ENCODE measurements around the gene HIRIP3. TPM values are rescaled to one million over a fixed set of nuclear protein-coding genes. Genes with fewer than 3 reads are reported as not detected.

HIRIP3 gene
- total RNA-seq, 1 experiment from 2014 or later: 18.9 TPM

- peak overlapping the region; percentile 94 for H3K4me3 Mint-ChIP-seq
- TF ChIP-seq ZBTB21 (CRISPR knock-in tag; IDR thresholded peaks at IDR 0.05; ENCODE audit: borderline replicate concordance) (no peak), ETV6 (CRISPR knock-in tag; IDR thresholded peaks at IDR 0.05) (peak; percentile 8; the same call in 1 of the 2 replicates), EMX1 (CRISPR knock-in tag; IDR thresholded peaks at IDR 0.05) (0 out of 2 replicates have a peak, but pooled peaks have one; percentile 17)
- ATAC-seq: peak; percentile 71
- H3K4me1 Mint-ChIP-seq: peaks cover 15% of the 10 kb centered on the region
- peak; percentile 84 for DNase-seq (ENCODE audit: low spot score)
- CTCF ChIA-PET: interaction anchor here (0.7 to 1.2 kb wide), 6 partner anchors 21 to 179 kb away, joined by 3 to 4 read pairs (median 3); partner anchors contain the start of genes CDIPT, PAGR1, TAOK2 and TBX6
- POLR2A ChIA-PET: interaction anchor here (0.8 to 1.4 kb wide), 7 partner anchors 16 to 132 kb away, joined by 3 to 5 read pairs (median 3); partner anchors contain the start of genes ALDOA, ASPHD1, CDIPT and DOC2A
- H3K27me3 Mint-ChIP-seq (ENCODE audit: low read depth): no peaks in the 10 kb centered on the region
- peaks cover 17% of the 10 kb centered on the region for H3K36me3 Mint-ChIP-seq
- H3K27ac Mint-ChIP-seq: 0 out of 2 replicates have a peak overlapping the region, but pooled peaks have one; percentile 23
- no peaks in the 10 kb centered on the region for H3K9me3 Mint-ChIP-seq
Observed at GRCh38 chr16:29994600-29995323, 655 bp downstream of the HIRIP3 start.

DNA sequence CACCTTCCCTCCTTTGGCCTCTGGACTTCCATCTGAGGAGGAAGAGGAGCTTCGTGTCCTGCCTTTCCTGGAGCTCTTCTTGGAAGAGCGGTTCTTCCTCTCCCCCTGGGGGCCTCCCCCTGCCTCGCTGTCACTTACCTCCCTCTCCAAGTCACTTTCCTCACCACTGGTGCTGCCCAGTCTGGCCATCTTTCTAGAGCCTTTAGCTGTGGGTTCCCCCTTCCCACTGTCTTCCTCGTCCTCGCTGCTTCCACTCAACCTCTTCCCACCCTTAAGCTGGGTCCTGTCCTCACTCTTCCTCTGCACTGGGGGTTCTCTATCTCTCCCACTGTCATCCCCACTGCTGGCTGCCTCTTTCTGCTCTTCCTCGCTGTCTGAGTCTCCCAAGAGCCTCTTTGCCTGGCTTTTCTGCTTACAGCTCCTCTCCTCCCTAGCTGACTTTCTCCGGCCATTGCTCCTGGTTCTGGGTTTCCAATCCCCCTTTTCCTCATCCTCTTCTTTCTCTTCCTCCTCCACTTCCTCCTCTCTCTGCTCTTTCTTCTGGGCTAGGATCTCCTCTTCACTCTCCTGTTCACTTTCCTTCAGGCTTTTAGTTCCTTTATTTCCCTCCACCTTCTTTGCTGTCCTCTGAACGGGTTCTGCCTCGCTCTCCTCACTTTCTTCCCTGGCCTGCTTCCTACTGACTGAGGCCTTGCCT, 1.4 kb downstream of the HIRIP3 start:
- CTCF ChIA-PET: interaction anchor here (0.6 to 1.2 kb wide), 3 partner anchors 27 to 980 kb away, joined by 4 to 5 read pairs (median 4); partner anchors contain the start of gene TBX6
- peaks cover 11% of the 10 kb centered on the region for H3K4me1 Mint-ChIP-seq

DNA sequence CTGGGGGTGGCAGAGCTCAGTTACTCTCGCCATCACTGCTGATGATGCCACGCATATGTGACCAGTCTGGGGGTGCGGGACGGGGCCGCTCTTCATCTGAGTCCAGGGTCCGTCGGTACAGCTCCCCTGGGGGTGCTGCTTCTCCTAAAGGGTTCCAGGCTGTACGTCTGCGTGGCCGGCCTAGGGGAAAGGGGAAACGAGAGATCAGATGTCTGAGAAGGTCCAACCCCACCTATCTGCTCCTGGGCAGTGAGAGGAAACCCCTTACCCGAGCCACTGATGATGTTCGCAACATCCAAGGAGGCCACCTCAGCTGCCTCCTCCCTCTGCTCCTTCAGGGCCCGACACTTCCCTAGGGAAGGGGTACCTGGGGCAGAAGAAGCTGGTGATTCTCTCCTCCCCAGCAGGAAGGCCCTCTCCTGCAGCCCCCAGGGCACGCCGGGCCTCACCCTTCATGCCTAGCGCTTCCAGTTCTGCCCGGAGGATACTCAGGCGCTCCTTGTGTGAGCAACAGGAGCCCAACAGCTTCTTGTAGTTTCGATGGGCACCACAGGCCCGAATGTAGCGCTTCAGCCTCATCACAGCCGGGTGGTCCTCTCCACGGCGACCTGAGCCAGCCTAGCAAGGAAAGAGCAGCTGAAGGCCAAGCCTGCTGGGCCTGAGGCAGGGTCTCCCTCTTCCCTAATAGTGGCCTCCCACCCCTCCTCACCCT, 2.1 kb downstream of the HIRIP3 start:
- H3K4me3 Mint-ChIP-seq: no peak overlapping the region
- no peak for DNase-seq (ENCODE audit: low spot score)
- TF ChIP-seq, protein P1, sequence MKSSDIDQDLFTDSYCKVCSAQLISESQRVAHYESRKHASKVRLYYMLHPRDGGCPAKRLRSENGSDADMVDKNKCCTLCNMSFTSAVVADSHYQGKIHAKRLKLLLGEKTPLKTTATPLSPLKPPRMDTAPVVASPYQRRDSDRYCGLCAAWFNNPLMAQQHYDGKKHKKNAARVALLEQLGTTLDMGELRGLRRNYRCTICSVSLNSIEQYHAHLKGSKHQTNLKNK (CRISPR knock-in tag; IDR thresholded peaks at IDR 0.05): no peak
- TF ChIP-seq, protein P2, sequence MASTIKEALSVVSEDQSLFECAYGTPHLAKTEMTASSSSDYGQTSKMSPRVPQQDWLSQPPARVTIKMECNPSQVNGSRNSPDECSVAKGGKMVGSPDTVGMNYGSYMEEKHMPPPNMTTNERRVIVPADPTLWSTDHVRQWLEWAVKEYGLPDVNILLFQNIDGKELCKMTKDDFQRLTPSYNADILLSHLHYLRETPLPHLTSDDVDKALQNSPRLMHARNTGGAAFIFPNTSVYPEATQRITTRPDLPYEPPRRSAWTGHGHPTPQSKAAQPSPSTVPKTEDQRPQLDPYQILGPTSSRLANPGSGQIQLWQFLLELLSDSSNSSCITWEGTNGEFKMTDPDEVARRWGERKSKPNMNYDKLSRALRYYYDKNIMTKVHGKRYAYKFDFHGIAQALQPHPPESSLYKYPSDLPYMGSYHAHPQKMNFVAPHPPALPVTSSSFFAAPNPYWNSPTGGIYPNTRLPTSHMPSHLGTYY (CRISPR knock-in tag; IDR thresholded peaks at IDR 0.05): no peak
- TF ChIP-seq, protein P3, sequence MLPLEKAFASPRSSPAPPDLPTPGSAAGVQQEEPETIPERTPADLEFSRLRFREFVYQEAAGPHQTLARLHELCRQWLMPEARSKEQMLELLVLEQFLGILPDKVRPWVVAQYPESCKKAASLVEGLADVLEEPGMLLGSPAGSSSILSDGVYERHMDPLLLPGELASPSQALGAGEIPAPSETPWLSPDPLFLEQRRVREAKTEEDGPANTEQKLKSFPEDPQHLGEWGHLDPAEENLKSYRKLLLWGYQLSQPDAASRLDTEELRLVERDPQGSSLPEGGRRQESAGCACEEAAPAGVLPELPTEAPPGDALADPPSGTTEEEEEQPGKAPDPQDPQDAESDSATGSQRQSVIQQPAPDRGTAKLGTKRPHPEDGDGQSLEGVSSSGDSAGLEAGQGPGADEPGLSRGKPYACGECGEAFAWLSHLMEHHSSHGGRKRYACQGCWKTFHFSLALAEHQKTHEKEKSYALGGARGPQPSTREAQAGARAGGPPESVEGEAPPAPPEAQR (CRISPR knock-in tag; IDR thresholded peaks at IDR 0.05): no peak
- no peak for TF ChIP-seq ZNF219 (CRISPR knock-in tag; IDR thresholded peaks at IDR 0.05; ENCODE audit: borderline replicate concordance)
- TF ChIP-seq, protein P4, sequence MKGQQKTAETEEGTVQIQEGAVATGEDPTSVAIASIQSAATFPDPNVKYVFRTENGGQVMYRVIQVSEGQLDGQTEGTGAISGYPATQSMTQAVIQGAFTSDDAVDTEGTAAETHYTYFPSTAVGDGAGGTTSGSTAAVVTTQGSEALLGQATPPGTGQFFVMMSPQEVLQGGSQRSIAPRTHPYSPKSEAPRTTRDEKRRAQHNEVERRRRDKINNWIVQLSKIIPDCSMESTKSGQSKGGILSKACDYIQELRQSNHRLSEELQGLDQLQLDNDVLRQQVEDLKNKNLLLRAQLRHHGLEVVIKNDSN (CRISPR knock-in tag; IDR thresholded peaks at IDR 0.05): no peak

More for the DNA sequence above, 1.4 kb downstream of the HIRIP3 start:
- DNase-seq (ENCODE audit: low spot score) (no peak), ATAC-seq (no peak)
- Mint-ChIP-seq H3K27me3 (ENCODE audit: low read depth) (no peaks in the 10 kb centered on the region), H3K36me3 (peaks cover 19% of the 10 kb centered on the region), H3K9me3 (no peaks in the 10 kb centered on the region), H3K4me3 (peak overlapping the region; percentile 94), H3K27ac (no peak overlapping the region)
- POLR2A ChIA-PET: interaction anchor here (0.6 to 1.4 kb wide), 4 partner anchors 16 to 57 kb away, joined by 3 to 4 read pairs (median 4); partner anchors contain the start of gene DOC2A
- TF ChIP-seq, protein P5, sequence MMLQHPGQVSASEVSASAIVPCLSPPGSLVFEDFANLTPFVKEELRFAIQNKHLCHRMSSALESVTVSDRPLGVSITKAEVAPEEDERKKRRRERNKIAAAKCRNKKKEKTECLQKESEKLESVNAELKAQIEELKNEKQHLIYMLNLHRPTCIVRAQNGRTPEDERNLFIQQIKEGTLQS (CRISPR knock-in tag; conservative IDR thresholded peaks at IDR 0.05): no peak
- TF ChIP-seq, protein P6, sequence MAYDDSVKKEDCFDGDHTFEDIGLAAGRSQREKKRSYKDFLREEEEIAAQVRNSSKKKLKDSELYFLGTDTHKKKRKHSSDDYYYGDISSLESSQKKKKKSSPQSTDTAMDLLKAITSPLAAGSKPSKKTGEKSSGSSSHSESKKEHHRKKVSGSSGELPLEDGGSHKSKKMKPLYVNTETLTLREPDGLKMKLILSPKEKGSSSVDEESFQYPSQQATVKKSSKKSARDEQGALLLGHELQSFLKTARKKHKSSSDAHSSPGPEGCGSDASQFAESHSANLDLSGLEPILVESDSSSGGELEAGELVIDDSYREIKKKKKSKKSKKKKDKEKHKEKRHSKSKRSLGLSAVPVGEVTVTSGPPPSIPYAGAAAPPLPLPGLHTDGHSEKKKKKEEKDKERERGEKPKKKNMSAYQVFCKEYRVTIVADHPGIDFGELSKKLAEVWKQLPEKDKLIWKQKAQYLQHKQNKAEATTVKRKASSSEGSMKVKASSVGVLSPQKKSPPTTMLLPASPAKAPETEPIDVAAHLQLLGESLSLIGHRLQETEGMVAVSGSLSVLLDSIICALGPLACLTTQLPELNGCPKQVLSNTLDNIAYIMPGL (CRISPR knock-in tag; IDR thresholded peaks at IDR 0.05): no peak
- no peak for TF ChIP-seq RORB (CRISPR knock-in tag; IDR thresholded peaks at IDR 0.05)
- TF ChIP-seq SOX15 (CRISPR knock-in tag; IDR thresholded peaks at IDR 0.05): no peak
- TF ChIP-seq GABPB1 (CRISPR knock-in tag; IDR thresholded peaks at IDR 0.05): no peak
- TF ChIP-seq MXD4 (CRISPR knock-in tag; IDR thresholded peaks at IDR 0.05; ENCODE audit: borderline replicate concordance): no peak
- no peak for TF ChIP-seq TEAD4 (CRISPR knock-in tag; IDR thresholded peaks at IDR 0.05)
- TF ChIP-seq PRRX2 (CRISPR knock-in tag; IDR thresholded peaks at IDR 0.05): no peak
- no peak for TF ChIP-seq ZNF232 (CRISPR knock-in tag; IDR thresholded peaks at IDR 0.05)
- TF ChIP-seq, protein P7, sequence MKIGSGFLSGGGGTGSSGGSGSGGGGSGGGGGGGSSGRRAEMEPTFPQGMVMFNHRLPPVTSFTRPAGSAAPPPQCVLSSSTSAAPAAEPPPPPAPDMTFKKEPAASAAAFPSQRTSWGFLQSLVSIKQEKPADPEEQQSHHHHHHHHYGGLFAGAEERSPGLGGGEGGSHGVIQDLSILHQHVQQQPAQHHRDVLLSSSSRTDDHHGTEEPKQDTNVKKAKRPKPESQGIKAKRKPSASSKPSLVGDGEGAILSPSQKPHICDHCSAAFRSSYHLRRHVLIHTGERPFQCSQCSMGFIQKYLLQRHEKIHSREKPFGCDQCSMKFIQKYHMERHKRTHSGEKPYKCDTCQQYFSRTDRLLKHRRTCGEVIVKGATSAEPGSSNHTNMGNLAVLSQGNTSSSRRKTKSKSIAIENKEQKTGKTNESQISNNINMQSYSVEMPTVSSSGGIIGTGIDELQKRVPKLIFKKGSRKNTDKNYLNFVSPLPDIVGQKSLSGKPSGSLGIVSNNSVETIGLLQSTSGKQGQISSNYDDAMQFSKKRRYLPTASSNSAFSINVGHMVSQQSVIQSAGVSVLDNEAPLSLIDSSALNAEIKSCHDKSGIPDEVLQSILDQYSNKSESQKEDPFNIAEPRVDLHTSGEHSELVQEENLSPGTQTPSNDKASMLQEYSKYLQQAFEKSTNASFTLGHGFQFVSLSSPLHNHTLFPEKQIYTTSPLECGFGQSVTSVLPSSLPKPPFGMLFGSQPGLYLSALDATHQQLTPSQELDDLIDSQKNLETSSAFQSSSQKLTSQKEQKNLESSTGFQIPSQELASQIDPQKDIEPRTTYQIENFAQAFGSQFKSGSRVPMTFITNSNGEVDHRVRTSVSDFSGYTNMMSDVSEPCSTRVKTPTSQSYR (CRISPR knock-in tag; IDR thresholded peaks at IDR 0.05): no peak
- TF ChIP-seq ZNF219 (CRISPR knock-in tag; IDR thresholded peaks at IDR 0.05; ENCODE audit: borderline replicate concordance): no peak
- TF ChIP-seq ESRRA (CRISPR knock-in tag; IDR thresholded peaks at IDR 0.05; ENCODE audit: borderline replicate concordance): no peak
- no peak for TF ChIP-seq ZNF317 (CRISPR knock-in tag; IDR thresholded peaks at IDR 0.05; ENCODE audit: borderline replicate concordance, low read depth)
- no peak for TF ChIP-seq NFE2L1 (CRISPR knock-in tag; IDR thresholded peaks at IDR 0.05)

More for the DNA sequence above, 2.1 kb downstream of the HIRIP3 start:
- Mint-ChIP-seq H3K27me3 (ENCODE audit: low read depth) (no peaks in the 10 kb centered on the region), H3K9me3 (no peaks in the 10 kb centered on the region), H3K36me3 (peaks cover 20% of the 10 kb centered on the region), H3K27ac (no peak overlapping the region), H3K4me1 (peaks cover 11% of the 10 kb centered on the region)
- ATAC-seq: no peak
- CTCF ChIA-PET: interaction anchor here (0.6 to 1.2 kb wide), 3 partner anchors 28 to 979 kb away, joined by 4 to 5 read pairs (median 4); no protein-coding TSS in a partner anchor
- POLR2A ChIA-PET: interaction anchor here (0.6 kb wide), 1 partner anchor 26 kb away, joined by 3 read pairs; no protein-coding TSS in a partner anchor

All from WTC11 (cell line).